ENCODE data around the gene OGA.

GRCh38 chr10:101814466-101815071, 3.7 kb downstream of the OGA start:
- TF ChIP-seq CTCF (IDR thresholded peaks at IDR 0.05; ENCODE audit: borderline replicate concordance, extremely low read depth, low read length, poor library complexity, severe bottlenecking) (no peak), EZH2 (IDR thresholded peaks at IDR 0.05; ENCODE audit: borderline replicate concordance, low read depth, low read length, severe bottlenecking) (no peak)

Measured in DND-41 (cell line).